Stimulated activated naive B cell treated with anti-CD40 and anti-IgM and Interleukin-4, amounts not matched to agents 10 μg/mL and 1 μg/mL and 100 μg/mL, for 72 hours (primary cell): Measurements from ENCODE around the gene DNAL1.

Experiments
- ATAC-seq, 2 donors: fragments of 150-1000 bp; cut with Tn5 transposase; replicated peaks; 2 replicates each; pipeline ENCODE4 v1.10.0; 2021; ENCODE audit warnings: moderate library complexity in 1 of 2
- DNase-seq: peaks from one replicate; pipeline ENCODE4 v3.0.0; 2021
- H3K27ac Mint-ChIP-seq: one replicate; pipeline ENCODE4 v1.8.0; 2022; ENCODE audit warnings: mild to moderate bottlenecking, mixed read lengths
- H3K27me3 Mint-ChIP-seq, 2 donors: one replicate each; pipeline ENCODE4 v1.8.0; 2022; ENCODE audit warnings: mixed read lengths in 2 of 2
- H3K36me3 Mint-ChIP-seq, 2 donors: one replicate each; pipeline ENCODE4 v1.8.0; 2022; ENCODE audit warnings: mixed read lengths in 2 of 2, mild to moderate bottlenecking in 1 of 2
- H3K4me1 Mint-ChIP-seq, 2 donors: one replicate each; pipeline ENCODE4 v1.8.0; 2022; ENCODE audit warnings: mixed read lengths in 2 of 2, mild to moderate bottlenecking in 1 of 2
- H3K4me3 Mint-ChIP-seq, 2 donors: one replicate each; pipeline ENCODE4 v1.8.0; 2022; ENCODE audit warnings: mild to moderate bottlenecking in 2 of 2, mixed read lengths in 2 of 2, moderate library complexity in 1 of 2
- H3K9me3 Mint-ChIP-seq, 2 donors: one replicate each; pipeline ENCODE4 v1.8.0; 2022; ENCODE audit warnings: mixed read lengths in 2 of 2, mild to moderate bottlenecking in 1 of 2

The DNAL1 gene

DNA sequence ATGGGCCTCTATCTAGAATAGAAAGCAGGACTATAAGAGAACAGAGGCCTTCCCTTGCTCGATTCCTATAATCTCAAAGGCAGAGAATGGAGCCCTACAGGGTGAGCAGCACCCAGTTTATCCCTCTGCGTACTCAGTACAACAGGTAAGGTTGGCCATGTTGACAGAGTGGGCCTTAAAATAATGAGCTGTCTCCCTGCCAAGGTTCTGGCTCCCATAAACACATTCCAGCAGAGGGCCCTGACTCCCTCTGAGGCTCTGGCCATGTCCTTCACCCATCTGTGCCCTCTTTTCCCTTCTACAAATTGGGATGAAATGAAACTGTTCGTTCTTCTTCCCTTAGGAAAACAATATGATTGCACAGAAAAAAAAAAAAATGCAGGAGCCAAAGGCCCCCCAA is 86.3 kb downstream of the DNAL1 start:
- no peak for DNase-seq
- ATAC-seq = no peak
- H3K36me3 Mint-ChIP-seq = peaks cover 43 to 48% of the 10 kb centered on the region in 2 donors
- no peaks in the 10 kb centered on the region for H3K27me3 Mint-ChIP-seq
- no peaks in the 10 kb centered on the region for H3K9me3 Mint-ChIP-seq
- no peak overlapping the region for H3K4me3 Mint-ChIP-seq
- peaks cover 21 to 31% of the 10 kb centered on the region in 2 donors for H3K4me1 Mint-ChIP-seq
- no peak overlapping the region for H3K27ac Mint-ChIP-seq

DNA sequence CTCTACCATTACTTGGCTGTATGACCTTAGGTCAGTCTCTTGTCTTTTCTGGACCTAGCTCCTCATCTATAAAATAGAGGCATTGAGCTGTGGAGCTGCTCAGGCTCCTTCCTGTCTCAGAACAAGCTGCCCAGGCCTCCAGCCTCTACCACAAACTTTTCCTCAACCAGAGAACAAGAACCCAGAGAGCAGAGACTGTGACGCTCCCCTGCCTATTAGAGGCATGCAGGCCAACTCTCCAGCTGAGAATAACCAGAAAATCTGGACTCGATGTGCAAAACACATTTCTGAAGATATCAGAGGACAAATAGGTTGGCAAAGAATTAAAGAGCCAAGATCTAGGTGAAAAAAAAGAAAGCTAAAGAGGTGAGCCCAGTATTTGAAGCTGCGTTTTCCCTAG is 87.2 kb downstream of the DNAL1 start:
- H3K4me3 Mint-ChIP-seq = no peak overlapping the region
- ATAC-seq (no peak), DNase-seq (no peak)
- H3K4me1 Mint-ChIP-seq = peaks cover 21 to 27% of the 10 kb centered on the region in 2 donors
- peaks cover 42 to 46% of the 10 kb centered on the region in 2 donors for H3K36me3 Mint-ChIP-seq
- no peaks in the 10 kb centered on the region for H3K27me3 Mint-ChIP-seq
- no peak overlapping the region for H3K27ac Mint-ChIP-seq
- H3K9me3 Mint-ChIP-seq = no peaks in the 10 kb centered on the region

DNA sequence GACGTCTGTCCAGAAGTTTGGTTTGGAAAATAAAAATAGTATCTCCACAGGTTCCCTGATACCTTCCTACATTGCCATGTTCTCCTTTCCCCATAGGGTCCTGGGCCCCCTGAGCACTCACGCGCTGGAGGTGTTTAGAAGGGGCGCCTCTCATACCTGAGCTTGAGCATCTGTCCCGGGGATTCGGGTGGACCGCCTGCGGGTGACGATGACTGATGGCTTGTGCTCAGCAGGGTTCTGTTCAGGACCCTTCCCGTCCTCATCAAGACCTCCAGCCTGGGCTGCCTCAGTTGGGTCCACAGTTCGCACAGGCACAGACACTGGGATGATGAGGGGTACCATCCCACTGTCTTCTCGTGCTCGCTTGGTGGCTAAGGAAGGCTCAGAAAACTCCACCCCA is 92.1 kb downstream of the DNAL1 start:
- DNase-seq (no peak), ATAC-seq (no peak)
- Mint-ChIP-seq H3K36me3 (peaks cover 33 to 37% of the 10 kb centered on the region in 2 donors), H3K27me3 (no peaks in the 10 kb centered on the region), H3K4me1 (peaks cover 25 to 38% of the 10 kb centered on the region in 2 donors), H3K9me3 (no peaks in the 10 kb centered on the region), H3K27ac (peak overlapping the region; percentile 67), H3K4me3 (no peak overlapping the region)

DNA sequence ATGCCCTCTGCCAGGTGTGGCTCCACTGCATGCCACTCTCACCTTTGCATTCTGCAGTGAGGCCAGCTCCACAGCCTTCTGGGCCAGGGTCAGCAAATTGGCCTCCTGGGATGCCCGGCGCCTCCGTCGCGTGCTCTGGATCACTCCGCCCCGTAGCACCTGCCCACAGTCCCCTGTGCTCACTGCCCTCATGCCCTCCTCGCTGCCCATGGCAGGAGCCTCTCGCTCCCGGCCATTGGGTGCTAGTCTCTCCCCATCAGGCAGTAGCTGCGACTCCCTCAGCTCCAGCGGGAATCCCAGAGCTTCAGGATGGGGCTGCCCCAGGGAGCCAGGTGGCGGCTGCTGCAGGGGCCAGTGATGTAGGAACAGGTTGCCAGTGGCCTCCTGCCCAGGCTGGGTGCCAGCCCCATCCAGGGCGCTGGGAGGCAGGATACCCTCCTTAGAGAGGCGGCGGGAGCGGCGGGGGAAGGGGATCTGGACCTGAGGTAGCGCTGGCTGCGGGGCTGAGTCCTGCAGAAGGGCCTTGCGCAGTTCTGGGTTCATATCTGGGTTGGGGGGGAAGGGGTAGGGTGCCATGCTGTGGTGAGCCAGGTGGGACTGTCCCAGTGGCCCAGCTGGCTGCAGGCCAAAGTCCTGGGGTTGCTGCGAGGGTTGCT is 93.9 kb downstream of the DNAL1 start:
- Mint-ChIP-seq H3K27me3 (no peaks in the 10 kb centered on the region), H3K36me3 (peaks cover 34 to 35% of the 10 kb centered on the region in 2 donors), H3K4me1 (peaks cover 41 to 50% of the 10 kb centered on the region in 2 donors), H3K4me3 (no peak overlapping the region), H3K27ac (peak overlapping the region; percentile 47), H3K9me3 (no peaks in the 10 kb centered on the region)
- ATAC-seq = no peak
- no peak for DNase-seq

DNA sequence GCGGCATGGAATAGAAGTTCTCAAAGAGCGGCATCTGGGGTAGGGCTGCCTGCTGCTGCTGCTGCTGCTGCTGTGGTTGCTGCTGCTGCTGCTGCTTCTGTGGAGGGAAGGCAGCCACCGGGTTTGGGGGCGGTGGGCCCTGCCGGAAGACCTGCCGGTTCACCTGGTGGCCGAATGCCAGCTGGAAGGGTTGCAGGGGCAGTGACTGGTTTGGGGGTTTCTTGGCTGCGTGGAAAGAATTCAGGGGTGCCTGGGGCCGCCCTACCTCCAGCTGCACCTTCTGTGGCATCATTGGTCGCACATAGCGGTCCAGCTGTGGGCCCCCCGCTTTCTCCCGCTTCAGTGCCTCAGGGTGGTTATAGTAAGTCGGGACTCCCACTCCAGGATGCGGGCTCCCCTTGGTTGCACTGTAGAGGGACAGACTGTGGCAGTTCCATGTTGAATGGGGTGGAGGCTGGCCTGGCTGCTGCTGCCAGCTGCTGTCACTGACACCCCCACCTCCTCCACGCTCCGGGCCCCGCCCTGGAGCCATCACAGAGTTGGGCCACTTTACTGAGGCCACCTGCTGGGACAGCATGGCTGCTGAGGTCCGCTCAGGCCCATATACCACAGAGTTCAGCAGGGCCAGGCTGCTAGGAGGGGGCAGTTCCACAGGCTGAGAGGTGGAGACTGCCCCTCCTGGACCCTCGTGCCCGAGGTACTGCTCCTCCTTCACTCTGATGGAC is 94.5 kb downstream of the DNAL1 start:
- Mint-ChIP-seq H3K4me1 (peaks cover 47 to 56% of the 10 kb centered on the region in 2 donors), H3K27ac (peak overlapping the region; percentile 87), H3K9me3 (no peaks in the 10 kb centered on the region), H3K4me3 (no peak overlapping the region), H3K27me3 (no peaks in the 10 kb centered on the region), H3K36me3 (peaks cover 29 to 34% of the 10 kb centered on the region in 2 donors)
- DNase-seq = no peak
- ATAC-seq = no peak

DNA sequence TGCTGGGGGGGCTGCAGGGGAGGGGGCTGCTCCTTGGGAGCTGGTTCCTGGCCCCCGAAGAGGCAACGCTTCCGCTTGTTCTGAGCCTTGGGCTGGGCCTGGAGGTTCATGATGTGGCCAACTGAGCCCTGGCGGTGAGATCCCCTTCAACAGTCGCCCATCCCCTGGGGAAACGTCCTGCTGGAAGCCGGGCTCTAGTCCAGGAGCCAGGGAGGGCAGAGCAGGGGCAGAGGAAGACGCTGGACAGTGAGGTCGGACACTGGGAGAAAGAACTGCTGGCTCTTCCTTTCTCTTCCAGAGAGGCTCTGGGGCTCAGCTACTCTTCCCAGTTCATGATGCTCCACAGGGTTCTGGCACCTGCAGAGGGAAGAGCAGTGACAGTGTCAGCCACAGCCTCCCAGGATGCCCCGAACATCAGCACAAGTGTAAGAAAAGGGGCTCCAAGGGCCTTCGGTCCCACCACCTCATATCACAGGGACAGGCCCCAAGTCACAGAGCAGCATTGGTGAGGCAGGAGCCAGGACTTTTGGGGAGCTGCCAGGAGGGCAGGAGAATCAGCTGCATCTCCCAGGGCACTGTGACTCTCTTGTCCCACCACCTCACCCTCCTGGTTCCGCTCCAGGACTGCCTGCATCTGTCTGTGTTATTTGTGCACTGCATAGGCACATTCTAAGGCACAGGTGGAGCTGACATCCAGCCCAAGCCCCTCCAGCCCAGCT is 95.3 kb downstream of the DNAL1 start:
- DNase-seq (no peak), ATAC-seq (no peak)
- H3K36me3 Mint-ChIP-seq = peaks cover 25 to 31% of the 10 kb centered on the region in 2 donors
- H3K9me3 Mint-ChIP-seq = no peaks in the 10 kb centered on the region
- H3K27ac Mint-ChIP-seq = peak overlapping the region; percentile 87
- H3K27me3 Mint-ChIP-seq = no peaks in the 10 kb centered on the region
- H3K4me3 Mint-ChIP-seq = no peak overlapping the region
- H3K4me1 Mint-ChIP-seq = peaks cover 54 to 64% of the 10 kb centered on the region in 2 donors

DNA sequence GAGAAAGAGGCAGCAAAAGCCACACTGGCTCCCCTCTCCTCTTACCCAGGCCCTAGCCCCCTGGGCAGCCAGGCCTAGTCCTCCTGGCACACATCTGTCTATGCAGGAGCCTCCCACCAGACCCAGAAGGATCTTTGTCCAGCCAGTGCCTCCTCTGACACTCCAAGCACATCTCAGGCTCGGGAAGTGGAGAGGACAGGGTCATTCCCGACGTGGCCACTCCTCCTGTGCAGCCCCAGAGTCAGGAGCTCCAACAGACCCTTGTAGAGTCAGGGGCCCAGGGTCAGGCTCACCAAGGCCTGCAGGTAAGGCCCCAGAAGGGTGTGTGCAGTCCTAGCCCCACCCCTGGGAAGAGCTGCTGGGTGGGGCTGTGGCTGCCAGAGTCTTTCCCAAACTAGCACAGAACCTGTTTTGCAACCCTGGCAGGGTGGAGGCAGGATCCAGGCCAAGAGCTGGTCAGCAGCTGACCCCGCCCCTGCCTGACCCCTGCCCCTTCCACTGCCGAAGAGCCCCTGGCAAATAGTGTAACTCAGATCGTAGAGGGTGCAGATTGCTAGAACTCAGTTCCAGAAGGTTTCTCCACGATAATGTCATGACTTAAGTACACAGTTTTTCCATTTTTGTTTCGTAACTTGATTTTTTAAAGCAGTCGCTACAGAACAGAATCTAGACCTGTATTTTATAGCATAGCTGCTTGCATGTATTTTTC is 96.0 kb downstream of the DNAL1 start:
- Mint-ChIP-seq H3K36me3 (peaks cover 27 to 34% of the 10 kb centered on the region in 2 donors), H3K27me3 (no peaks in the 10 kb centered on the region), H3K9me3 (no peaks in the 10 kb centered on the region), H3K4me3 (peak overlapping the region; percentile 63 to 81), H3K4me1 (peaks cover 61 to 71% of the 10 kb centered on the region in 2 donors), H3K27ac (peak overlapping the region; percentile 51)
- no peak for ATAC-seq
- no peak for DNase-seq

DNA sequence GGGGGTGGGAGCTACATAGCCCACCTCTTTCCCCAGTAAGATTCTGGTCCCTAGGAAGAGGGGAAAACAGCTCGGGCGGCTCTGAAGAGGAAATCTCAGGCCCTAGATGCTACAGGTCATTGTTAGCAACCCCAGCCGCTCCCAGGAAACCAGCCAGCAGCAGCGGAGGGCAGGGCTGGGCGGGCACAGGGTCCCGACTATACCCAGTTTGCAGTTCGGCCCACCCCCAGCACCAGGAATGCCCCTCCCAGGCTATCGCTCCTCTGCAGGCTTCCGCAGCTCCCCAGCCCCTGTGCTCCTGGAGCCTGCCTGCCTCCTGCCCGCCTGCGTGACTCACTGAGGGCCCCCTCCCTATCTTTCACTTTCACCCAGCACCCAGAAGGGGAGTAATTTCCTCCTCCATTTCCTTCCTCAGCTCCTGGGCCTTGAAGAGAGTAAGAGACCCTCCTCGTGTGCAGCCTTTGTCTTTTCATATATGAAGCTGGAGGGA is 96.6 kb downstream of the DNAL1 start:
- H3K4me3 Mint-ChIP-seq = peak overlapping the region; percentile 63 to 81
- peak; percentile 68 to 72 for ATAC-seq
- DNase-seq = no peak
- H3K27me3 Mint-ChIP-seq = no peaks in the 10 kb centered on the region
- peaks cover 63 to 77% of the 10 kb centered on the region in 2 donors for H3K4me1 Mint-ChIP-seq
- H3K36me3 Mint-ChIP-seq = peaks cover 27 to 34% of the 10 kb centered on the region in 2 donors
- peak overlapping the region; percentile 95 for H3K27ac Mint-ChIP-seq
- H3K9me3 Mint-ChIP-seq = no peaks in the 10 kb centered on the region

DNA sequence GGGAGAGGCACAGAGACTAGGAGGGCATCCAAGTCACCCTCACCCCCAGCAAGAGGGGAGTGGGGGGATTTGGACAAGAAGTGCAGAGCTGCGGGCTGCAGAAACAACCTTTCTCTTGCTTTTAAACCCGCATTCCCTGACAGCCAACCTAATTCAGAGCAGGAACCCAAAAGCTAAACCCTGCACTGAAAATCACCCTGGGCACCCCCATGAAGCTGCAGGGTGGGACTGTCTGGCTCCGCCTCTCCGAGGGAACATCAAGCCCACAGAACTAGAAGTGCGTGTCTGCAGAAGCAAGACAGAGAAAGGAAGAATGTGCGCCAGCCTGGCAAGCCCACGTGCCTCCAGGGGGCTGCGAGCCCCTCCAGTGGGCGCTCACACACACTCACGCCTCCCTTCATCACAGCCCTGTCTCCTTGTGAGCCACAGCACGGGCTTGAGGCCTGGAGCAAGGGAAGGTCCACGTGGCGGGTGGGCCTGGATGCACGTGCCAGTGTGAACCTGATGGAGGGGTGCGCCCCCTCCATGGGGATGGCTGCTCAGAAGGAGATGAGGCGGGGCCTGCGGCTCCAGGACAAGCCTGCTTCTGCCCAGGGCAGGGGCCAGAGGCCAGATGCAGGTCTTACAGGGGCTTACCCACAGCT is 97.2 kb downstream of the DNAL1 start:
- H3K27me3 Mint-ChIP-seq = no peaks in the 10 kb centered on the region
- H3K4me3 Mint-ChIP-seq = peak overlapping the region; percentile 63 to 81
- ATAC-seq (peak; percentile 52 to 55), DNase-seq (no peak)
- H3K27ac Mint-ChIP-seq = peak overlapping the region; percentile 95
- peaks cover 24 to 33% of the 10 kb centered on the region in 2 donors for H3K36me3 Mint-ChIP-seq
- no peaks in the 10 kb centered on the region for H3K9me3 Mint-ChIP-seq
- peaks cover 68 to 83% of the 10 kb centered on the region in 2 donors for H3K4me1 Mint-ChIP-seq

DNA sequence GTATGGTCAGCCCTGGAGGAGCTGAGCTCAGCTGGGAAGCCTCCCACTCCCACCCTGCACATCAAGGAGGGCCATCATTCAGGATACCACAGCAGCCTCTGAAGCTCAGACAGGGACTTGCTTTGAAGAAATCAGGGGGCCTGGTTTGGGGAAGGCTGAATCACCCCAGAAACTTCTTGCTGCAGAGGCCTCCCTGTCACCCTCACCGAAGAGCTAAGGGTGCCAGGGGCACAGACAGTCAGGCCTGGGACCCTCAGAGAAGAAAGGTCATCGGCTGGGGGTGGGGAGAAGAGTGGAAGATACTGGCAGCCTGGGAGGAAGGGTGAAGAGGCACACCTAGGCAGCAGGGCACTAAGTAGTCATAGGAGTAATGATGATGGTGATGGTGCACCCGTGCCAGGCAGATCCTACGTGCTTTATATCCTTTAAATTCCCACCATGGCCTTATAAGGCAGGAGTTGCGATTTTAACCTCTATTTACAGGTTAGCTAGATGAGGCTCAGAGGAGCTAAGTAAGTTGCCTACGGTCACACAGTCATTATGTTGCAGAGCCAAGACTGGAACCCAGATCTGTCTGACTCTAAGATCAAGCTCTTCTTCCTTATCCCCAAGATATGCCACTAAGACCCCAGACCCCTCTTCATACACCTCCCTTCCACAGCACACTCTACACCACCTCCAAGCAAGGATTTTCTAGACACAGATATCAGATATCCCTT is 97.9 kb downstream of the DNAL1 start:
- no peaks in the 10 kb centered on the region for H3K27me3 Mint-ChIP-seq
- no peaks in the 10 kb centered on the region for H3K9me3 Mint-ChIP-seq
- peaks cover 20 to 34% of the 10 kb centered on the region in 2 donors for H3K36me3 Mint-ChIP-seq
- peak overlapping the region; percentile 63 to 81 for H3K4me3 Mint-ChIP-seq
- no peak for DNase-seq
- ATAC-seq = no peak
- peak overlapping the region; percentile 95 for H3K27ac Mint-ChIP-seq
- H3K4me1 Mint-ChIP-seq = peaks cover 75 to 90% of the 10 kb centered on the region in 2 donors

DNA sequence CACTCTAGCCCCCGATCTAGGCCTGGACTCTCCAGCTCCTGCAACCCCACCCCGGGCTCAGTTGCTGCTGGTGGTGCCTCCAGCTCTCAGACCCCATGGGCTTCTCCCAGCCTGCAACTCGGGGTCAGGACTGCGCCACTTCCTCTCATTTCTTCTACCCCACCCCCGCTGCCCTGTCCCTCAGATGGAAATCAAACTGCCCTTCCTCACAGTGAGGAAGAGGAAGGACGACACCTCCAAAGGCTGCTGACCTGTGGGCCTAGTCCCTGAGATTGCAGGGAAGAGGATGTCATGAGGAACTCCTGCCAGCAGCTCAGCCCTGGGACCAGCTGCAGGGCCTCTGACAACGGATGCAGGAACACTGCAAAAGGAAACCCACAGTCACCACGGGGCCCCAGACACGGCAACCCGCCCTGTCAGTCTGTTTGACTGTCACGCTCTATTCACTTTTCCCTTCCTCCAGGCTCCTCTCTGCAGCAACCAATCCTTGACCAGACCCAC is 98.7 kb downstream of the DNAL1 start:
- peak overlapping the region; percentile 95 for H3K27ac Mint-ChIP-seq
- H3K27me3 Mint-ChIP-seq = no peaks in the 10 kb centered on the region
- H3K36me3 Mint-ChIP-seq = peaks cover 22 to 34% of the 10 kb centered on the region in 2 donors
- H3K9me3 Mint-ChIP-seq = no peaks in the 10 kb centered on the region
- DNase-seq (no peak), ATAC-seq (peak; percentile 50 to 53)
- peak overlapping the region; percentile 63 to 81 for H3K4me3 Mint-ChIP-seq
- peaks cover 80 to 97% of the 10 kb centered on the region in 2 donors for H3K4me1 Mint-ChIP-seq

DNA sequence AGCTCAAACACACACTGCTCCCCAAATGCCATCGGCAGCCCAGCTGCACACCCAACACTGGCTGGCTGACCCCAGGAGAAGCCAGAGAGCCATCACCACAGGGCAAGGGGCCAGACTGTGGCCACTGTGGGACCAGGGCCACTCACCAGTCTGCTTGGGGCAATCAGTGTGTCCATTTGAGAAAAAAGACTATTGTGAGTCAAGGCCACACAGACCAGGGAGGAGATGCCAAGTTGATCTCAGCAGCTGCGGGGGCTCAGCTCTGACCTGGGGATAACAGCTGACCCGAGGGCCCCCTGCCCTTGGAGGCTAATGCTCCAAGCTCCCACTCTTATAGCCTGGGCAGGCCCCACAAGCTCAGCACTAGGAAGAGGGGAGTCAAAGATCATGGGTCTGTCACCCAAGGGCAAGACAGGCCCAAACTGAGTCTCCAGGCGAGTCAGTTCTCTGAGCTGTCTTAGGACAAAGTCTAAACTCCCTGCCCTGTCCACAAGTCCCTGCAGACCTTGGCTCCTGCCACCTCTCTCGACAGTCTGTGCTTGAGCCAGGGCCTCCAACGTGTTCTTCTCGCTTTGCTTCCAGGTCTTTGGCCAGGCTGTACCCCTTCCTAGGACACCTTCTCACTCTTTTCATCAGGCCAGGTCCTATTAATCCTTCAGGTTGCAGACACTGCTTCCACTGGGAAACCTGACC is 99.5 kb downstream of the DNAL1 start:
- Mint-ChIP-seq H3K36me3 (peaks cover 19 to 31% of the 10 kb centered on the region in 2 donors), H3K27me3 (no peaks in the 10 kb centered on the region)
- no peak for ATAC-seq

More for the DNA sequence above, 99.5 kb downstream of the DNAL1 start:
- H3K4me1 Mint-ChIP-seq = peaks cover 80 to 97% of the 10 kb centered on the region in 2 donors
- H3K4me3 Mint-ChIP-seq = peak overlapping the region; percentile 63 to 81
- no peaks in the 10 kb centered on the region for H3K9me3 Mint-ChIP-seq
- H3K27ac Mint-ChIP-seq = peak overlapping the region; percentile 95
- no peak for DNase-seq
